Fibroblast of mammary gland (primary cell): Measurements from ENCODE around the gene PIP4K2A.
A peak's percentile ranks its signal among the peaks of the same experiment; 100 is the strongest.

Experiments used
- DNase-seq: peaks from one replicate; pipeline ENCODE4 v3.0.0-alpha.2; 2010; ENCODE audit warnings: low read depth
- H3K4me3 ChIP-seq: 2 replicates; pipeline ENCODE4 v1.5.1; 2011; ENCODE audit warnings: low read depth, mild to moderate bottlenecking, low read length, moderate library complexity; ENCODE audit not compliant: control insufficient read depth
- TF ChIP-seq, protein P1 (sequence below): conservative IDR thresholded peaks from 2 replicates; pipeline ENCODE4 v1.5.1; 2011; ENCODE audit warnings: low read depth, low read length, inconsistent platforms; ENCODE audit not compliant: control insufficient read depth, insufficient read depth

PIP4K2A gene

DNA sequence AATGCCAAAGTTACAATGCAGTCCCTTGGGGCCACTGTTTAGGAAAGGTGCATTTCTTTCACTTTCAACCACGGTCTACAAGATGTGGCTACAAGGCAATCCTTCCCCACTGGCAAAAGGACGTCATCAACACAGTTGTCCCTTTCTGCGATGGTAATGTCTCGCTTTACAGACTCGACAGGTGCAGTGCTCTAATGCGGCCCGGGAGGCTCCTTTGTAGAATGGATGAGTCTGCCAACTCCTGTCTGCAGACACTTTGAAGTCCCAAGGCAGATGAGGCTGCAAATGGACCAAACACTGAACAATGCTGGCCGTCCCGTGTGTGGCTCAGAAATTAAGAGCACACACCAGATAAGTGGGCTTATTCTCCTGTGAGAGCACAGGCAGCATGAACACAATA, 133.7 kb downstream of the PIP4K2A start:
- TF ChIP-seq, protein P1, sequence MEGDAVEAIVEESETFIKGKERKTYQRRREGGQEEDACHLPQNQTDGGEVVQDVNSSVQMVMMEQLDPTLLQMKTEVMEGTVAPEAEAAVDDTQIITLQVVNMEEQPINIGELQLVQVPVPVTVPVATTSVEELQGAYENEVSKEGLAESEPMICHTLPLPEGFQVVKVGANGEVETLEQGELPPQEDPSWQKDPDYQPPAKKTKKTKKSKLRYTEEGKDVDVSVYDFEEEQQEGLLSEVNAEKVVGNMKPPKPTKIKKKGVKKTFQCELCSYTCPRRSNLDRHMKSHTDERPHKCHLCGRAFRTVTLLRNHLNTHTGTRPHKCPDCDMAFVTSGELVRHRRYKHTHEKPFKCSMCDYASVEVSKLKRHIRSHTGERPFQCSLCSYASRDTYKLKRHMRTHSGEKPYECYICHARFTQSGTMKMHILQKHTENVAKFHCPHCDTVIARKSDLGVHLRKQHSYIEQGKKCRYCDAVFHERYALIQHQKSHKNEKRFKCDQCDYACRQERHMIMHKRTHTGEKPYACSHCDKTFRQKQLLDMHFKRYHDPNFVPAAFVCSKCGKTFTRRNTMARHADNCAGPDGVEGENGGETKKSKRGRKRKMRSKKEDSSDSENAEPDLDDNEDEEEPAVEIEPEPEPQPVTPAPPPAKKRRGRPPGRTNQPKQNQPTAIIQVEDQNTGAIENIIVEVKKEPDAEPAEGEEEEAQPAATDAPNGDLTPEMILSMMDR, result no peak
- no peak overlapping the region for H3K4me3 ChIP-seq
- DNase-seq, result no peak

DNA sequence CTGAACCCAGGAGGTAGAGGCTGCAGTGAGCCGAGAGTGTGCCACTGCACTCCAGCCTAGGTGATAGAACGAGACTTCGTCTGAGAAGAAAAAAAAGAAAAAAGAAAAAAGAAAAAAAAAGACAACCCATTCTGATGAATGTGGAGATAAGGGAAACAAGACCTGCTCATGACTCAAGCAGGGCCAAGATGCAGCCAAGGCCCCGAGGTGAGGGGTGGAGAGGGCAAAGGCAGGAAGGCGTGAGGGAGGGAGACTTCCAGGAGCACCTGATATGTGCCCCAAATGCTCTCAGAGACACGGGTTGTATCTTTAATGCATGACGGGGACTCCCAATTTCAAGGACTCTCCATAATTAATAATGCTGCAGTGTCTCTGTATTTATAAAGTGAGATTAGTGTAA, 134.6 kb downstream of the PIP4K2A start:
- no peak overlapping the region for H3K4me3 ChIP-seq
- no peak for DNase-seq
- TF ChIP-seq, protein P1, result no peak

DNA sequence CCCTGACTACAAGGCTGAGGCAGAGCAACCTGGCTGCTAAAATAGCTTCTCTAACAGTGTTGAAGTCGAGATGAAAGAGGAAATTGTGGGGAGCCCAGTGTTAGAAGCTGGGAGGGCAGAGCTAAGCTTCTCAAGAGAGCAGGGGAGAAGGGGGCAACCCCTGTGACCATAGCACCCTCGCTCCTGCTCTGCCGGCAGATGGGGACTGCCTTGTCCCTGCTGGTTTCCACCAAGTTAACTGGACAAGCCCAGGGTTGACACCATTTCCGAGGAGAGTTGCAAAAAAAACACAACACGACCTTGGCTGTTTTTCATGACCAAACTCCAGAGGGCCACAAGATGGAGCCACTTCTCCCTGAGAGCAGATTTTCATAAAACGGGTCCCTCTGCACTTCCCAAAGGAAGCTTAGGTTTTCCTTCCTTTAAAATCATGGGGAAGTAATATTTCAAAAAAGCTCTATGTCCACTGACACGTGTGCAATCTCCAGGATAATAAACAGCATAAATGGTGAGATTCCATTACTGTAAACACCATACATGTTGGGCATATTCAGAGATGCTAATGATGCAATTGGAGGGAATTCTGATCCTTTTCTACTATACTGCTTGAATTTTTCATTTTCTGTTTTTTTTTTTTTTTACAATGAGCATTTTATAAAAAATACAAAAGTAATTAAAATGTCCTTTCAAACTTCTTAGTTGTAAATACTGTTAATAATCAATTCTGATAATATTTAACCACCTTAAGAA, 140.4 kb downstream of the PIP4K2A start:
- peak; percentile 52 for DNase-seq
- H3K4me3 ChIP-seq, result no peak overlapping the region
- TF ChIP-seq, protein P1, result peak; percentile 60

DNA sequence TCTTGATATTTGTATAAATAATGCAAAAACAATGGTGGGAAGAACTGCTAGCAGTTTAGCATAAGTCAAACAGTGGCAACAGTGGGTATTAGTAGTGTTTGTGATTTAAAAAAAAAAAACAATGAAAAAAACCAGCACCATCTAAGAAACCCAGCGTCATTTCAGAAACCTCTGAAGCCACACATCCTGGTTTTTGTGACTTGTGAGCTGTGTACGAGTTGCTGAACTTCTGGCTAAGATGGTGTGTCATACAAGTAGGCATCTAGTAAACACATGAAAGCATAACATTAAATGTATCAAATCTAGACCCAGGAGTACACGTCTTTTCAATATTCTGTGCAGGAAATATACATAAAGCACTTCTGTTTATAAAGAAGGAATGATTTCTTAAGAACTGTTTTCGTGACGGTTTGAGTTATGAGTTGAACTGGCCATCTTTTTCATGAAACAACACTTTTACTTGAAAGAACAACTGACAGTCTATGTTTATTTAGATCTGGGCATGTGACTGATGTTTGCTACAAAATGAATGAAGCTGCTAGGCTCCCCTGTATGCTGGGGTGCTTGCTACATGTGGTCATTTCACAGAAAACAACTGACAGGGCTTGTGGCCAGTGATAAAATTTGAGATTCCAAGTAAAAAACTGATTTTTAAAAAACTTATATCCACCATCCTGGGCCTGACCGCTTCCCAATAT, 143.5 kb downstream of the PIP4K2A start:
- TF ChIP-seq, protein P1, result no peak
- no peak overlapping the region for H3K4me3 ChIP-seq
- DNase-seq, result no peak

DNA sequence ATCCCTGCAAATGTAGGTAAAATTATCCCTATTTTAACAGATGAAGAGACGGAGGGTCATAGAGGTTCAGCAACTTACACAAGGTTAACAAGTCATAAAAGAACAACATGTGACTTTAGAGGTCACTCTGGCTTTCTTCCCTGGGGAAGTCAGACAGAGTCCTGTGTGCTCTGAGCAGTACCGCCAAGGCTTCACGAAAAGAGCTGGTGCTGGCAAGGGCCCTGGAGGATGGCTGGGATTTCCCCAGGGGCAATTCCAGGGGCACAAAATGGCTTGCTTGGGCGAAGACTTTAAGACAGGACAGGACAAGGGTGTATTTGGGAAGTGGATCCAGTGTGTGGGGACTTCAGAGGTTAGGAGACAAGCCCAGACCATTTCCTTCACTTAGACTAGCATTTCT, 144.1 kb downstream of the PIP4K2A start:
- no peak for DNase-seq
- TF ChIP-seq, protein P1, result no peak
- H3K4me3 ChIP-seq, result no peak overlapping the region

DNA sequence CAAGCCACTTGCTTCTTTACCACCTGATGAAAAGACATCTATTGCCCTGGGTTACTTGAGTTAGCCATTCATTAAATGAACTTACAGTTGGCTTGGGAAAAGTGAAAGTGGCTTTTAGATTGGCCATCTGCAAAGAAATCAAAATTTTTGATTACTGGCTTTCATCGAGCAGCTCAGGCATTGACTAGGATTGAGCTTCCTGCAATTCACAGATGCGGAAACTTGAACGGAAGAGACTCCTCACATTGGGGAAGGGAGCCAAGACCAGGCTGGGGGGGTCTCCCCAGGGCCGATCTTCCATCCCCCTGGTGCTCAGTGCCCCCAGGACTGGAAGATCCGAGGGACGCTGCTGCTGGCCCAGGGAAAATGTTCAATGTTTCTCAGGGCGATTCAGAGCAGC, 145.4 kb downstream of the PIP4K2A start:
- TF ChIP-seq, protein P1, result no peak
- no peak overlapping the region for H3K4me3 ChIP-seq
- DNase-seq, result no peak
